ENCODE results near the gene C19orf25.

Gene C19orf25

GRCh38 chr19:1511318-1512317 lies 32.6 kb upstream of the C19orf25 start:
- FAIRE-seq (no peak), DNase-seq (ENCODE audit: insufficient read length, low spot score) (no peak)
- TF ChIP-seq CTCF (IDR thresholded peaks at IDR 0.05; ENCODE audit: insufficient read depth, missing control alignments) = no peak

DNA sequence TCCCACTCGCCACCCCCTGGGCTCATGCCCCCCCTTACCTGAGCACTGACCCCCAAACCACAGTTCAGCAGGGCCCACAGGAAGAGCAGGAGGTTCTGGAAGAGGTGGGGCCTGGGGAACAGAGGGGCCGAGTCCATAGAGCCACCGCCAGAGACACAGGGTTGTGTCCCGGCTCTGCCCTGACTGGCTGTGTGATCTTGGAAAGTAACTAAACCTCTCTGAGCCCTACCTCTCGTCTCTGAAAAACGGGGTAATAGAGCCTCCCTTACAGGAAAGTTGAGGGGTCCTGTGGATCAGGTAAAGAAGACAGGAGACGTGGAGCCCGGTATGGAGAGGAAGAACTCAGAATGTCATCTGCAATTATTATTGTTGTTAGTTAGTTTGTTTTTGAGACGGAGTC lies 31.8 kb upstream of the C19orf25 start:
- TF ChIP-seq CTCF (IDR thresholded peaks at IDR 0.05; ENCODE audit: insufficient read depth, missing control alignments) = no peak
- FAIRE-seq = no peak

DNA sequence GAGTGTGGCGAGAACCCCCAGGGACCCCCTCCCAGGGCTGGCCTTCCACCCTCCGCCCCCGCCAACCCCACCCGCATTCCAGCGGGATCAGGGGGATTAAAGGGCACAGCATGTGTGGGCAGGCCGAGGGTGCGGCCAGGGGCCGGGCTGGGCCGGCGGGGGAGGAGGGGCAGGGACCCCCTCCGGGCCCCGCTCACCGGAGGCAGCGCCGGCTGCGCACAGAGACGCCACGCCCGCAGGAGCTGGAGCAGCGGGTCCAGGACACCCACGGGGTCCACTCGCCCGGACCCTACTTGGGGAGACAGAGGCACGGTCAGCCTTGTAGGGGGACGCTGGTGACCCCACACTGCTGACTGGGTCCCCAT lies 31.4 kb upstream of the C19orf25 start:
- DNase-seq (ENCODE audit: insufficient read length, low spot score) (no peak), FAIRE-seq (no peak)
- TF ChIP-seq CTCF (IDR thresholded peaks at IDR 0.05; ENCODE audit: insufficient read depth, missing control alignments) = no peak

More for the DNA sequence above, 31.8 kb upstream of the C19orf25 start:
- DNase-seq (ENCODE audit: insufficient read length, low spot score) = no peak

DNA sequence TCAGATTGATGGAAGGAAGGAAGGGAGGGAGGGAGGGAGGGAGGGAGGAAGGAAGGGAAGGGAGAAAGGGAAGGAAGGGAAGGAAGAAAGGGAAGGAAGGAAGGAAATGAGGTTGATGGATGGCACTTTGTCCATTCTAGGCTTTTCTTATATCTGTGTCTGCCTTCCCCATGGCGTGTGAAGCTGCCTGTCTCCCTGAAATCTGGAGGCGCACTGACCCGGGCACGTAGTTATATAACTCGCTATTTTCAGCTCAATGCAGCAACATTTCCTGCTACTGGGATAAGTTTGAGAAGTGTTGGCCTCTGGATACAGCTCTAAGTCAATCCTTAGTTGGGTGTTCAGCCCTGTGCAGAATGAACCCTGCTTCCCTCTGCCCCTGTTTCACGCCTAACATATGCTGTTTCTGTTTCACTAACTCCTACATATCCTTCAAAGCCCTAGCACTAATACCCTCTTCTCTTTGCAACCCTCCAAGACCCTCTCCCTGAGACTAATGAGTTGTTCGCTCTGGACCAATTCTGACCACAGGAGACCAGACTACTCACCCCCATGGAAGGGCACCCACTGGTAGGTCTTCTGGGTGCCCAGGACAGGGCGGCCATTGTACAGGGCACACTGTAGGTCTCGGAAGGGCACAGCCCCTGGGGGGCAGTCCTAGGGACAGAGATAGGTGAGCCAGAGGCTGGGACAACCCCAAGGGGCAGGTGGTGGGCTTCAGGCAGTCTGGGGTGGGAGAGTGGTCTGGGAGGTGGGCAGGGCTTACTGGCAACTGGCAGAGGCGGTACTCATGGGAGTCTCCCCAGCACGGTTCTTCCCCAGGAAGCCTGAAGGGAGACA lies 30.8 kb upstream of the C19orf25 start:
- no peak for FAIRE-seq
- DNase-seq (ENCODE audit: insufficient read length, low spot score) = no peak
- TF ChIP-seq CTCF (IDR thresholded peaks at IDR 0.05; ENCODE audit: insufficient read depth, missing control alignments) = no peak

- FAIRE-seq (no peak), DNase-seq (ENCODE audit: insufficient read length, low spot score) (no peak)
- no peak for TF ChIP-seq CTCF (IDR thresholded peaks at IDR 0.05; ENCODE audit: insufficient read depth, missing control alignments)
These were observed 29.5 kb upstream of the C19orf25 start for GRCh38 chr19:1508507-1508856.

GRCh38 chr19:1507763-1508506 lies 28.9 kb upstream of the C19orf25 start:
- no peak for TF ChIP-seq CTCF (IDR thresholded peaks at IDR 0.05; ENCODE audit: insufficient read depth, missing control alignments)
- DNase-seq (ENCODE audit: insufficient read length, low spot score) = peak; percentile 100
- peak; percentile 74 for FAIRE-seq
